Measurements from ENCODE around the gene DCAF8L2. TPM values are rescaled to one million over a fixed set of nuclear protein-coding genes. Genes with fewer than 3 reads are reported as not detected.

Gene DCAF8L2
- total RNA-seq, 2 donors from 2014 or later, result not detected

- 59 to 61% methylated on average over 2 of the region's 2 CpGs for WGBS, 2 donors
- Histone ChIP-seq H3K27ac (no peak overlapping the region), H3K4me1 (no peaks in the 10 kb centered on the region), H3K36me3 (replicated peaks in 1 of 2; ENCODE audit: insufficient read depth in 1 of 2, low read depth in 2 of 2) (no peaks in the 10 kb centered on the region), H3K4me3 (no peak overlapping the region), H3K9me3 (no peaks in the 10 kb centered on the region), H3K27me3 (no peaks in the 10 kb centered on the region)
- ATAC-seq (no peak), DNase-seq (no peak)
- intact Hi-C loops (cut with DNase I), result no loop called here
- TF ChIP-seq CTCF (IDR thresholded peaks at IDR 0.05), result no peak
- TF ChIP-seq POLR2A (IDR thresholded peaks at IDR 0.05), result no peak
Observed at GRCh38 chrX:27775984-27776383, 185.8 kb downstream of the DCAF8L2 start.

- H3K9me3 ChIP-seq, result no peaks in the 10 kb centered on the region
- H3K4me3 ChIP-seq, result no peak overlapping the region
- H3K4me1 ChIP-seq, result no peaks in the 10 kb centered on the region
- H3K27me3 ChIP-seq, result no peaks in the 10 kb centered on the region
- H3K27ac ChIP-seq, result no peak overlapping the region
- 25 to 42% methylated on average over 6 of the region's 6 CpGs for WGBS, 2 donors
- H3K36me3 ChIP-seq (replicated peaks in 1 of 2; ENCODE audit: insufficient read depth in 1 of 2, low read depth in 2 of 2), result no peaks in the 10 kb centered on the region
- intact Hi-C loops (cut with DNase I), result no loop called here
- ATAC-seq (no peak), DNase-seq (no peak)
- no peak for TF ChIP-seq POLR2A (IDR thresholded peaks at IDR 0.05)
Observed at GRCh38 chrX:27796640-27797257, 206.6 kb downstream of the DCAF8L2 start.

GRCh38 chrX:27797575-27797974 is 207.4 kb downstream of the DCAF8L2 start:
- Histone ChIP-seq H3K4me3 (no peak overlapping the region), H3K4me1 (no peaks in the 10 kb centered on the region), H3K27me3 (no peaks in the 10 kb centered on the region), H3K27ac (no peak overlapping the region), H3K36me3 (replicated peaks in 1 of 2; ENCODE audit: insufficient read depth in 1 of 2, low read depth in 2 of 2) (no peaks in the 10 kb centered on the region), H3K9me3 (no peaks in the 10 kb centered on the region)
- no peak for ATAC-seq
- TF ChIP-seq CTCF (IDR thresholded peaks at IDR 0.05), result no peak
- DNase-seq, result no peak
- 7 to 23% methylated on average over 1 of the region's 1 CpG for WGBS, 2 donors
- intact Hi-C loops (cut with DNase I), result no loop called here

Other genes starting within 250 kb of the DCAF8L2 start
- not detected for gene PPP4R3C, start 127.0 kb upstream of the DCAF8L2 start, total RNA-seq
- not detected for gene MAGEB10, start 217.6 kb downstream of the DCAF8L2 start, total RNA-seq